Kidney glomerular epithelial cell (primary cell): ENCODE data around the gene NLRP12.
"Not testable (repeated sequence)": the region's sequence is repeated elsewhere in the genome, so short reads cannot be mapped to it uniquely, and the experiment has no call there.

Source experiments
- DNase-seq: peaks from one replicate; lab custom pipeline; 2025; lab: John Stamatoyannopoulos, UW

Gene NLRP12

DNA sequence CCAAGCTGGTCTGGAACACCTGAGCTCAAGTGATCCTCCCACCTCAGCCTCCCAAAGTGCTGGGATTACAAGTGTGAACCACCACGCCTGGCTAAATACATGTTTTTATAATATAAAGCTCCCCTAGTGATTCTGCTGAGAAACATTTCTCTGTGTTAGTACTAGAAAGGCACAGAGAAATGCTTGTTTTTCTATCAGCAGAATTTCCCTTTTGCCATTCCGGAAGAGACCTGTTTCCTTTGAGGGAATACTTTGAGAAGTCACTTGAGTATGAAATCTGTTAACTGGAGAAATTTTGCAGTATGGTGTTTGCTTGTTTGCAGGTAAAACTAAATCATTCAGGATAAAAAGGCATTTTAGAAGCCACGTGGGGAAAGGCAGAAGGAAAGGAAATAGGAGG lies 4.4 kb upstream of the NLRP12 start:
- no peak for DNase-seq

GRCh38 chr19:53826876-53827275 lies 2.8 kb upstream of the NLRP12 start:
- no peak for DNase-seq

DNA sequence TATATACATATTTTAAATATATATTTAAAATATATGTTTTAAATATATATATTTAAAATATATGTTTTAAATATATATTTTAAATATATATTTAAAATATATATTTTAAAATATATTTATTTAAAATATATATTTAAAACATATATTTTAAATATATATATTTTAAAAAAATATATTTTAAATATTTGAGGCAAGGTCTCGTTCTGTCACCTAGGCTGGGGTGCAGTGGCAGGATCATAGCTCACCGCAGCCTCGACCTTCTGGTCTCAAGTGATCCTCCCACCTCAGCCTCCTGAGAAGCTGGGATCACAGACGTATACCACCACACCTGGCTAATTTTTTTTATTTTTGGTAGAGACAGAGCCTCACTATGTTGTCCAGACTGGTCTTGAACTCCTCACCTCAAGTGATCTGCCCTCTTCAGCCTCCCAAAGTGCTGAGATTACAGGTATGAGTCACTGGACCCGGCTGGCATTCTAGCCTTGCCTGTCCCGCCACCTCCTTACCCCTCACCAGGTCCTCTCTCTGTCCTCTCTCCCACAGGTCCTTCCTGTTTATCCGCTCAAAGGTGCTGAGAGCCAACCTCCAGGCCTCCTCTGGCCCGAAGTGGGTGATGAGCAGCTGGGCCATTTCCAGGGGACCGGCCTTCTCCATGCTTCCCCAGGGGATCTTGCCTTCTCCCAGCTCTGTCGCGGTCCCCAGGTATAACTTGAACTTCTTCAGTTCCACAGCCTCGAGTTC lies 564 bp downstream of the NLRP12 start:
- DNase-seq, result no peak

GRCh38 chr19:53819861-53820260 lies 4.3 kb downstream of the NLRP12 start:
- DNase-seq, result no peak

GRCh38 chr19:53818756-53819155 lies 5.4 kb downstream of the NLRP12 start:
- DNase-seq, result no peak

GRCh38 chr19:53813996-53814395 lies 10.1 kb downstream of the NLRP12 start:
- no peak for DNase-seq

GRCh38 chr19:53812335-53812734 lies 11.8 kb downstream of the NLRP12 start:
- no peak for DNase-seq

DNA sequence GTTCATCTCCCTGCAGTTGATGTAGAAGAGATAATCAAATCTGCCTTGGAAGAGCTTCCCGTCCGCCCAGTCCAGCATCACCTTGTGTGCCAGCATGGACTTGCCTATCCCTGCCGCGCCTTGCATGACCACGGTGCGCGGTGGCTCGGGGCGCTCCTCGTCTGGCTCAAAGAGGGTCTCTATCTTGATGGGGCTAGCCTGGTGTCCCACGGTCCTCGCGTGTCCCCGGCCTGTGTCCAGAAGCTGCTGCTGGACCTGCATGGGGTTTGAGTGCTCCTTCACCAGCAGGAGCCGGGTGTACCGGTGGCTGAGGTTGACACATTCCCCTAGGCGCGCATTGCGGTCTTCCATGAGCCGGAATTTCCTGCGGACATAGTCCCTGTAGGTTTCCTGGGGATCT lies 13.2 kb downstream of the NLRP12 start:
- no peak for DNase-seq

GRCh38 chr19:53810187-53810546 lies 13.9 kb downstream of the NLRP12 start:
- no peak for DNase-seq

DNA sequence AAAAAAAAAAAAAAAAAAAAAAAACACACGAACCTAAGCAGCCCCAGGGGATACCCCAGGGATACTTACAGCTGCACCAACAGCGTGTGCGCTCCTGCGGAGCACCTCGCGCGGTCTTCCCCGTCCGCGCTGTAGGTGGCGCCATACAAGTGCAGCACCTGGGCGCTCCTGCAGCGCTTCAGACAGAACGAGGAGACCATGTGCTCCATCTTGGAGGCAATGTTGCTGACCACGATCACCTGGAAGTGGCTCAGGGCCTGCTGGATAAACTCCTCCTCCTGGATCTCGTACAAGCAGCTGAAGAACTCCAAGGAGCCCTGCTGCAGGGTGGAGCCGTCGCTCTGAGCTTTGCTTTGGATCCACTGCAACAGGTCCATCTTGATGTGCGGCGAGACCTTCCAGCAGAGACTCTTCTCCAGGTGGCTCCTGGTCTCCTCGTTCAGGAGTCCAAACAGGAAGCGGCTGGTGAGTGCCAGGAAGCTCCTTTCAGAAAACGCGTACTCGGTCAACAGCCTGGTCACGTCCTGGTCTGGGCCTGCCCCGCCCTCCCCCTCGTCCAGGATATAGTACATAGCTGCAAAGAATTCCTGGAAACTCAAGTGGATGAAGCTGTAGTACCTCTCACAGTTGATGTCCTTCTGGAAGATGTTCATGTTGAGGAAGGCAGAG lies 14.5 kb downstream of the NLRP12 start:
- DNase-seq, result no peak

DNA sequence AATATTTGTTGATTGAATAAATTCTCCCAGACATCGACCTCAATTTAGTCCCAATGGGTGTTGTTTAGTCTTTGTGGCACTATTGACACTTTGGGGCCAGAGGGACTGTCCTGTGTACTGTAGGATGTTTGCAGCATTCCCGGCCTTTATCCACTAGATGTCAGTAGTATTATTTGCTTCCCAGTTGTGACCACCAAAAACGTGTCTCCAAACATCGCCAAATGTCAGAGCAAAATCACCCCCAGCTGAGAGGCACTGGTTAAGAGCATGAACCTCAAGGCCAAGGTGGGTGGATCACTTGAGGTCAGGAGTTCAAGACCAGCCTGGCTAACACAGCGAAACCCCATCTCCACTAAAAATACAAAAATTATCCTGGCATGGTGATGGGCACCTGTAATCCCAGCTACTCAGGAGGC lies 15.4 kb downstream of the NLRP12 start:
- DNase-seq, result no peak

DNA sequence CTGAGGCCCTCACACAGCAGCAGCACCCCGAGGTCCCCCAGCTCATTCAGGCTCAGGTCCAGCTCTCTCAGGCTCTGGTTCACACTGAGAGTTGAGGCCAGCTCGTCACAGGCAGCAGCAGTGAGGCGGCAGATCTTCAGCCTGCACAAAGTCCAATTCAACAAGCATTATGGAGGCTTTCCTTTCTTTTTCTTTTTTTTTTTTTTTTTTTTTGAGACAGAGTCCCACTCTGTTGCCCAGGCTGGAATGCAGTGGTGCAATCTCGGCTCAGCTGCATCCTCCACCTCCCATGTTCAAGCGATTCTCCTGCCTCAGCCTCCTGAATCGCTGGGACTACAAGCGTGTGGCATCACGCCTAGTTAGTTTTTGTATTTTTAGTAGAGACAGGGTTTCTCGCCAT lies 22.9 kb downstream of the NLRP12 start:
- no peak for DNase-seq

DNA sequence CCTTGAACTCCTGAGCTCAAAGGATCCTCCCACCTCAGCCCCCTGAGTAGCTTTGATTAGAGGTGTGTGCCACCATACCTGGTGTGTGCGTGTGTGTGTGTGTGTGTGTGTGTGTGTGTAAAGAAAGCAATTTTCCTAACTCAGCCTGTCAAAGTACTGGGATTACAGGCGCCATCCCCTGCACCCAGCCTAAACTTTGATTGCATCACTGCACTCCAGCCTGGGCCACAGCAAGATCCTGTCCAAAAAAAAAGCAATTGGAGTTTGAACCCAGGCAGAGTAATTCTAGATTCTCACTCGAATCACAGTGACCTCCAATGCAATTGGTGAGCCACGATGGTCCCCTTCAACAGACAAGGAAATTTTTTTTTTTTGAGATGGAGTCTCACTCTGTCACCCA lies 29.1 kb downstream of the NLRP12 start:
- no peak for DNase-seq

- DNase-seq, result peak; percentile 67
These were observed 31.2 kb downstream of the NLRP12 start for GRCh38 chr19:53792721-53793433.

GRCh38 chr19:53789708-53790678 lies 34.1 kb downstream of the NLRP12 start:
- no peak for DNase-seq

GRCh38 chr19:53787266-53787665 lies 36.8 kb downstream of the NLRP12 start:
- DNase-seq, result no peak

GRCh38 chr19:53786744-53787143 lies 37.4 kb downstream of the NLRP12 start:
- DNase-seq, result no peak

DNA sequence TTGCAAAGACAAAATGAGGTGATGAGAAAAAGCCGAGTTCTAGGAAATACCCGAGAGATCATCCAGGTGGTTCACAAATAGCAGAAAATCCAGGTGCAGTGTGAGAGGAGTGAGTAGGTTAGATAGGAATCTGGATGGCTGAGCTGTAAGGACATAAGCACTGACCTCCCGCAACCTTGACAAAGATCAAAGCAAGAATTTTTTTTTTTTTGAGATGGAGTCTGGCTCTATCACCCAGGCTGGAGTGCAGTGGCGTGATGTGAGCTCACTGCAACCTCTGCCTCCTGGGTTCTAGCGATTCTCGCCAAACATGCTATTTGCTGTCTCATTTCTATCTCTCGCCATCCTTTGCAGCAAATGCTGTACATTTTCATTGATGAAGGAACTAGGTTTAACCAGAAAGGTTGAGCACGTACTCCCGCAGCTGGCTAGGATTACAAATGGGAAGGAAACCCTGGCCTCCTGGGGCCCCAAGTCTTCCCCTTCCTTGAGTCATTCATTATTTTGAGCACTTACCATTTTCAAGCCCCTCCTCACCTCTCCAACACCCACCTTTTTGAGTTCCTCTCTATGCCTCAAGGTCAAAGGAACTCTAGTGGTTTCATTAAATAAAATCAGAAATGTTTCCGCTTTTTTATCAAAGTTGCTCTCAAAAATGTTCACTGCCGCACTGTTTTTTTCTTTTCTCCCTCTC lies 38.8 kb downstream of the NLRP12 start:
- DNase-seq, result no peak

GRCh38 chr19:53782698-53783097 lies 41.4 kb downstream of the NLRP12 start:
- no peak for DNase-seq

- not testable (repeated sequence) for DNase-seq
These were observed 42.8 kb downstream of the NLRP12 start for GRCh38 chr19:53781332-53781731.

GRCh38 chr19:53780506-53780905 lies 43.6 kb downstream of the NLRP12 start:
- DNase-seq, result no peak
